ENCODE results near the gene CALY.

Gene CALY

GRCh38 chr10:133309720-133310398 is 26.8 kb downstream of the CALY start:
- no peak for DNase-seq

- peak; percentile 93 for DNase-seq
Observed at GRCh38 chr10:133309100-133309719, 27.5 kb downstream of the CALY start.

- DNase-seq = peak; percentile 87
Observed at GRCh38 chr10:133308421-133309099, 28.1 kb downstream of the CALY start, which contains the start of the genes TUBGCP2 and ZNF511. TSS of gene TUBGCP2 (minus strand) at chr10:133308872. CDS start at chr10:133302941, 5,931 bp downstream. TSS of gene ZNF511 (plus strand) at chr10:133308914. CDS start at chr10:133308944, 30 bp downstream.

GRCh38 chr10:133307776-133308420 is 28.8 kb downstream of the CALY start:
- DNase-seq = peak; percentile 84

- DNase-seq = no peak
Observed at GRCh38 chr10:133306941-133307379, 29.7 kb downstream of the CALY start.

- no peak for DNase-seq
Observed at GRCh38 chr10:133306097-133306476, 30.6 kb downstream of the CALY start.

- no peak for DNase-seq
Observed at GRCh38 chr10:133303206-133303605, 33.5 kb downstream of the CALY start.

GRCh38 chr10:133302230-133302629 is 34.5 kb downstream of the CALY start:
- DNase-seq = no peak

- no peak for DNase-seq
Observed at GRCh38 chr10:133299738-133300137, 37.0 kb downstream of the CALY start.

GRCh38 chr10:133299224-133299623 is 37.5 kb downstream of the CALY start:
- DNase-seq = no peak

- DNase-seq = no peak
Observed at GRCh38 chr10:133298466-133298865, 38.2 kb downstream of the CALY start.

GRCh38 chr10:133297504-133297903 is 39.2 kb downstream of the CALY start:
- DNase-seq = no peak

- no peak for DNase-seq
Observed at GRCh38 chr10:133295426-133296320, 41.0 kb downstream of the CALY start.

- DNase-seq = no peak
Observed at GRCh38 chr10:133294189-133294588, 42.5 kb downstream of the CALY start.

GRCh38 chr10:133293810-133294119 is 42.9 kb downstream of the CALY start:
- DNase-seq = no peak

GRCh38 chr10:133292919-133293809 is 43.5 kb downstream of the CALY start:
- no peak for DNase-seq

- DNase-seq = no peak
Observed at GRCh38 chr10:133289761-133290160, 46.9 kb downstream of the CALY start.

- DNase-seq = no peak
Observed at GRCh38 chr10:133287832-133288500, 48.7 kb downstream of the CALY start.

GRCh38 chr10:133286366-133286765 is 50.3 kb downstream of the CALY start:
- no peak for DNase-seq

GRCh38 chr10:133285217-133285616 is 51.5 kb downstream of the CALY start:
- DNase-seq = no peak

GRCh38 chr10:133283931-133284330 is 52.8 kb downstream of the CALY start:
- no peak for DNase-seq

Measured in activated gamma-delta T cell treated with Interleukin-2 at 50 U/mL for 16 hours (primary cell).